ENCODE results near the gene ARHGAP30.
"Not testable (repeated sequence)": the region's sequence is repeated elsewhere in the genome, so short reads cannot be mapped to it uniquely, and the experiment has no call there.

The ARHGAP30 gene

DNA sequence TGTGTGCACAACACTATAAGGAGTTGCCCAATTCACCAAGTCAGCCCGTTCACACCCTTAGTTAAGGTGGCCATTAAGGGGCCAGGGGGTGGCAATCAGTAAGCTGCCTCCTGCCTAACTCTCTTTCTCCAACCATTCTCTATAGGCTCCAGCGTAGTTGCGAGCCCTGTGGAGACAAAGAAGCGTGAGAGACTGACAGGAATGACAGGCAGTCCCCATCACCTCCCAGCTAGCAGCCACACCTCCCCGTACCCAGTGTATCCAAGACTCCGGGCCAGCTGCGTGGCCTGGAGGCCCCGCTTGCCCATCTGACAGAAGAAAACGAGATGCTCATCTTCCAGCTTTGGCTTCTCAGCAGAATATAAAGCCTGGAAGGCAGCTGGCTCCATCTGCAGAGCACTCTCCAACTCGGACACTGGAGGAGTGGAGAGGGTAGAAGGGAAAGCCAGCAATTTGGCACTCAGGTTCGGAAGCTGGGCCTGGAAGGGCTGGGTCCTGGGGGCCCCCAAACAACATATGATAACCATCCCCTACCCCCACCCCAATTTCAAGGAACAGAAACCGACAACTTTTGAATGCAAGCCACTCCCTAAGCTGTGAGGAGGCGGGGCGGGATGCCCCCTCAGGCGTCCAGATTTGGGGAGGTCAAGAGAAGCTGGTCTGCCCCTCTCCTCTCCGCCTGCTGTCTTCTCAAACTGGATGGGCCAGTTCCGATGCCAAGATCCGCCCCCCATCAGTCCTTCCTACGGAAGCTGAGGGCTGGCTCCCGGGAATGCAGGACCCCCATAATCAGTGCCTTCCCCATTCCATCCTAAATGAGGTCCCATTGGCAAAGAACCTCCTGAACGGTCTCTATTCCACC lies 31.8 kb downstream of the ARHGAP30 start:
- Histone ChIP-seq H3K9me3 (ENCODE audit: low read length) (no peaks in the 10 kb centered on the region), H3K36me3 (ENCODE audit: insufficient read depth, low read length) (peaks cover 43% of the 10 kb centered on the region), H2AFZ (ENCODE audit: low read depth, low read length) (no peak overlapping the region), H3K4me3 (ENCODE audit: low read length) (no peak overlapping the region), H3K27me3 (ENCODE audit: insufficient read depth, low read length) (peaks cover 2% of the 10 kb centered on the region), H3K4me1 (ENCODE audit: insufficient read depth, low read length) (peaks cover 3% of the 10 kb centered on the region)

GRCh38 chr1:161033751-161034150 lies 35.9 kb downstream of the ARHGAP30 start:
- Histone ChIP-seq H3K4me3 (ENCODE audit: low read length) (no peak overlapping the region), H3K36me3 (ENCODE audit: insufficient read depth, low read length) (peaks cover 6% of the 10 kb centered on the region), H3K9me3 (ENCODE audit: low read length) (no peaks in the 10 kb centered on the region), H2AFZ (ENCODE audit: low read depth, low read length) (no peak overlapping the region), H3K27me3 (ENCODE audit: insufficient read depth, low read length) (peaks cover 3% of the 10 kb centered on the region), H3K4me1 (ENCODE audit: insufficient read depth, low read length) (peaks cover 3% of the 10 kb centered on the region)

DNA sequence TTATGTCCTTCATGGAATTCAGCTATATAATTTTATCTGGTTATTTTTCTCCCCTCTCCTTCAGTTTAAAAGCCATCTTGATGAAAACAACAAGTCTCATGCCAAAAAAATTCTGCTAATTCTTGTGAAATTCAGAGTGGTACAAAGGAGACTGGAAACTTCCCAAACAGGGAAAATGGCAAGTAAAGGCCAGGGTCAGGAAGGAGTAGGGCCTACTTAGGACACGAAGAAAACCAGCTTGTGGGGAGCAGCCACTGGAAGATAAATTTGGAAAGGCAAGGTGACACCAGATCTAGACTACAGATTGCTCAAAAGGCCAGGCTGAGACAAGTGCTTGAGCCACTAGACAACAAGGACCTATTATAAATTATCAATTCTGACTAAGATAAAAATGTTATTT lies 37.3 kb downstream of the ARHGAP30 start:
- H3K9me3 ChIP-seq (ENCODE audit: low read length): no peaks in the 10 kb centered on the region
- no peak overlapping the region for H2AFZ ChIP-seq (ENCODE audit: low read depth, low read length)
- no peak overlapping the region for H3K4me3 ChIP-seq (ENCODE audit: low read length)
- H3K36me3 ChIP-seq (ENCODE audit: insufficient read depth, low read length): no peaks in the 10 kb centered on the region
- peaks cover 3% of the 10 kb centered on the region for H3K27me3 ChIP-seq (ENCODE audit: insufficient read depth, low read length)
- H3K4me1 ChIP-seq (ENCODE audit: insufficient read depth, low read length): peaks cover 2% of the 10 kb centered on the region

DNA sequence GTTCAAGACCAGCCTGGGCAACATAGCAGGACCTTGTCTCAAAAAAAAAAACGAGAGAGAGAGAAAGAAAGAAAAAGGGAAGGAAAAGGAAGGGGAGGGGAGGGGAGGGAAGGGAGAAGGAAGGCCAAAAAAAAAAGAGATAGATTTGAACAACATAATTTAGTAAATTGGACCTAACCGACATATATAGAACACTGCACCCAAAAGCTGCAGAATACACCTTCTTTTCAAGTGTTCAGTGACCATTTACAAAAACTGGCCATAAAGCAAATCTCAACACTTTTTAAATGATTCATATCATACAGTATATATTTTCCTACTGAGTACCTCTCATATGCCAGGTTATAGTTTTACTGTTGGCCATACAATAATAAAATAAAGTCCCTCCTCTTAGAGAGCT lies 37.8 kb downstream of the ARHGAP30 start:
- no peaks in the 10 kb centered on the region for H3K36me3 ChIP-seq (ENCODE audit: insufficient read depth, low read length)
- no peaks in the 10 kb centered on the region for H3K9me3 ChIP-seq (ENCODE audit: low read length)
- H2AFZ ChIP-seq (ENCODE audit: low read depth, low read length): no peak overlapping the region
- H3K4me3 ChIP-seq (ENCODE audit: low read length): no peak overlapping the region
- H3K4me1 ChIP-seq (ENCODE audit: insufficient read depth, low read length): no peaks in the 10 kb centered on the region
- H3K27me3 ChIP-seq (ENCODE audit: insufficient read depth, low read length): peaks cover 3% of the 10 kb centered on the region

GRCh38 chr1:161029466-161029865 lies 40.2 kb downstream of the ARHGAP30 start:
- H3K4me1 ChIP-seq (ENCODE audit: insufficient read depth, low read length); H3K27me3 ChIP-seq (ENCODE audit: insufficient read depth, low read length); H2AFZ ChIP-seq (ENCODE audit: low read depth, low read length); H3K36me3 ChIP-seq (ENCODE audit: insufficient read depth, low read length); H3K9me3 ChIP-seq (ENCODE audit: low read length); H3K4me3 ChIP-seq (ENCODE audit: low read length): not testable (repeated sequence)

DNA sequence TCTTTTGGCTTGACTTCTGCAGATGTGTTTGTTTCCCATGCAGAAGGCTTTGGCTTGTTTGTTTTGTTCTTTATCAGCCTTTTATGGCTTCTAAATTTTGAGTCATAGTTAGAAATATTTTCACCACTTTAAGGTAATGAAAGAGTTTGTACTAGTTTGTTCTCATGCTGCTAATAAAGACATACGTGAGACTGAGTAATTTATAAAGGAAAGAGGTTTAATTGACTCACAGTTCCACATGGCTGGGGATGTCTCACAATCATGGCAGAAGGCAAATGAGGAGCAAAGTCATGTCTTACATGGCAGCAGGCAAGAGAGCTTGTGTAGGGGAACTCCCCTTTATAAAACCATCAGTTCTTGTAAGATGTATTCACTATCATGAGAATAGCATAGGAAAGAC lies 42.7 kb downstream of the ARHGAP30 start:
- H3K27me3 ChIP-seq (ENCODE audit: insufficient read depth, low read length); H3K4me1 ChIP-seq (ENCODE audit: insufficient read depth, low read length); H2AFZ ChIP-seq (ENCODE audit: low read depth, low read length); H3K36me3 ChIP-seq (ENCODE audit: insufficient read depth, low read length); H3K9me3 ChIP-seq (ENCODE audit: low read length); H3K4me3 ChIP-seq (ENCODE audit: low read length): not testable (repeated sequence)

GRCh38 chr1:161022432-161022831 lies 47.3 kb downstream of the ARHGAP30 start:
- H3K4me3 ChIP-seq (ENCODE audit: low read length); H3K9me3 ChIP-seq (ENCODE audit: low read length); H2AFZ ChIP-seq (ENCODE audit: low read depth, low read length); H3K36me3 ChIP-seq (ENCODE audit: insufficient read depth, low read length): not testable (repeated sequence)
- Histone ChIP-seq H3K27me3 (ENCODE audit: insufficient read depth, low read length) (peaks cover 35% of the 10 kb centered on the region), H3K4me1 (ENCODE audit: insufficient read depth, low read length) (peaks cover 13% of the 10 kb centered on the region)

GRCh38 chr1:161021970-161022353 lies 47.7 kb downstream of the ARHGAP30 start:
- Histone ChIP-seq H3K4me3 (ENCODE audit: low read length) (no peak overlapping the region), H2AFZ (ENCODE audit: low read depth, low read length) (no peak overlapping the region), H3K36me3 (ENCODE audit: insufficient read depth, low read length) (no peaks in the 10 kb centered on the region), H3K9me3 (ENCODE audit: low read length) (no peaks in the 10 kb centered on the region), H3K4me1 (ENCODE audit: insufficient read depth, low read length) (peaks cover 13% of the 10 kb centered on the region), H3K27me3 (ENCODE audit: insufficient read depth, low read length) (peaks cover 35% of the 10 kb centered on the region)

GRCh38 chr1:161021165-161021969 lies 48.3 kb downstream of the ARHGAP30 start:
- peaks cover 35% of the 10 kb centered on the region for H3K27me3 ChIP-seq (ENCODE audit: insufficient read depth, low read length)
- peaks cover 13% of the 10 kb centered on the region for H3K4me1 ChIP-seq (ENCODE audit: insufficient read depth, low read length)
- no peaks in the 10 kb centered on the region for H3K9me3 ChIP-seq (ENCODE audit: low read length)
- H2AFZ ChIP-seq (ENCODE audit: low read depth, low read length): no peak overlapping the region
- H3K36me3 ChIP-seq (ENCODE audit: insufficient read depth, low read length): no peaks in the 10 kb centered on the region
- peak overlapping the region; percentile 48 for H3K4me3 ChIP-seq (ENCODE audit: low read length)

- Histone ChIP-seq H3K9me3 (ENCODE audit: low read length) (no peaks in the 10 kb centered on the region), H3K36me3 (ENCODE audit: insufficient read depth, low read length) (no peaks in the 10 kb centered on the region), H3K4me3 (ENCODE audit: low read length) (peak within 1 kb of the TSS; percentile 48), H3K4me1 (ENCODE audit: insufficient read depth, low read length) (peaks cover 13% of the 10 kb centered on the region), H2AFZ (ENCODE audit: low read depth, low read length) (peak within 1 kb of the TSS; percentile 7), H3K27me3 (ENCODE audit: insufficient read depth, low read length) (peaks cover 35% of the 10 kb centered on the region)
Observed at GRCh38 chr1:161020509-161021164, 49.1 kb downstream of the ARHGAP30 start, which contains the start of gene F11R. Gene F11R, minus strand, starts transcription at chr1:161021152. Its CDS starts 79 bp downstream, at chr1:161021073.

GRCh38 chr1:161019751-161020495 lies 49.8 kb downstream of the ARHGAP30 start:
- H3K9me3 ChIP-seq (ENCODE audit: low read length): no peaks in the 10 kb centered on the region
- peaks cover 35% of the 10 kb centered on the region for H3K27me3 ChIP-seq (ENCODE audit: insufficient read depth, low read length)
- no peaks in the 10 kb centered on the region for H3K36me3 ChIP-seq (ENCODE audit: insufficient read depth, low read length)
- peak overlapping the region; percentile 48 for H3K4me3 ChIP-seq (ENCODE audit: low read length)
- H3K4me1 ChIP-seq (ENCODE audit: insufficient read depth, low read length): peaks cover 13% of the 10 kb centered on the region
- H2AFZ ChIP-seq (ENCODE audit: low read depth, low read length): peak overlapping the region; percentile 7

GRCh38 chr1:161019111-161019660 lies 50.5 kb downstream of the ARHGAP30 start:
- H2AFZ ChIP-seq (ENCODE audit: low read depth, low read length); H3K36me3 ChIP-seq (ENCODE audit: insufficient read depth, low read length); H3K9me3 ChIP-seq (ENCODE audit: low read length): not testable (repeated sequence)
- peaks cover 35% of the 10 kb centered on the region for H3K27me3 ChIP-seq (ENCODE audit: insufficient read depth, low read length)
- H3K4me3 ChIP-seq (ENCODE audit: low read length): peak overlapping the region; percentile 48
- H3K4me1 ChIP-seq (ENCODE audit: insufficient read depth, low read length): peaks cover 13% of the 10 kb centered on the region
